Erythroblast (primary cell): ENCODE measurements around the gene CDH18.

Experiments
- GATA1 ChIP-seq: IDR thresholded peaks from 2 replicates; pipeline ENCODE4 v1.6.1; 2011; ENCODE audit warnings: low read depth, mild to moderate bottlenecking, control low read depth, low read length, moderate library complexity
- POLR2A ChIP-seq: IDR thresholded peaks from 2 replicates; pipeline ENCODE4 v1.6.1; 2011; ENCODE audit warnings: mild to moderate bottlenecking, low read length

- TF ChIP-seq POLR2A (no peak), GATA1 (no peak)
Observed at GRCh38 chr5:19745247-19745646, 242.8 kb downstream of the CDH18 start.
